Keratinocyte (primary cell): ENCODE data around the gene TNFSF11.

ENCODE experiments used
- CTCF ChIP-seq, 3 experiments: IDR thresholded peaks in 1 of 3; conservative IDR thresholded peaks in 1 of 3; optimal IDR thresholded peaks in 1 of 3; 2 replicates in 2 of 3; 3 replicates in 1 of 3; pipeline versions ENCODE3 to v1.5.1; 2011; ENCODE audit warnings: low read length in 3 of 3, mild to moderate bottlenecking in 3 of 3, moderate library complexity in 2 of 3, control low read depth in 1 of 3, inconsistent platforms in 1 of 3; ENCODE audit not compliant: insufficient read depth in 2 of 3; ENCODE audit errors: extremely low read depth in 1 of 3
- EZH2 ChIP-seq: IDR thresholded peaks from one replicate; pipeline ENCODE4 v1.6.1; 2012; ENCODE audit warnings: inconsistent platforms, mild to moderate bottlenecking, low read length, moderate library complexity

- TF ChIP-seq EZH2 = no peak
- no peak for TF ChIP-seq CTCF (optimal IDR thresholded peaks at IDR 0.05 in 1 of 3, IDR thresholded peaks at IDR 0.05 in 1 of 3, conservative IDR thresholded peaks at IDR 0.05 in 1 of 3; ENCODE audit: extremely low read depth in 1 of 3, insufficient read depth in 2 of 3, low read length in 3 of 3)
These were observed 47.1 kb upstream of the TNFSF11 start for GRCh38 chr13:42526804-42527203.
